Thoracic aorta (tissue), 2 donors: ENCODE data around the gene DGKE. TPM values are rescaled to one million over a fixed set of nuclear protein-coding genes. Genes with fewer than 3 reads are reported as not detected.

ENCODE experiments used
- ATAC-seq: fragments of 150-250 bp; one replicate; pipeline ENCODE4 v1.8.0; 2017; ENCODE audit warnings: low read depth; ENCODE audit not compliant: insufficient number of reproducible peaks, low FRiP score
- DNase-seq: peaks from one replicate; pipeline ENCODE4 v3.0.0-alpha.2; 2020; ENCODE audit warnings: low spot score
- H3K27ac ChIP-seq, 2 donors: fragments of 200-600 bp; sonication (generic); 1 replicate in 1 of 2; 2 replicates in 1 of 2; pipeline ENCODE4 v1.5.1; 2016; ENCODE audit warnings: mild to moderate bottlenecking in 2 of 2, moderate library complexity in 2 of 2
- H3K27me3 ChIP-seq: fragments of 200-600 bp; sonication (generic); replicated peaks from 2 replicates; pipeline ENCODE4 v1.6.0; 2016; ENCODE audit warnings: mild to moderate bottlenecking; ENCODE audit not compliant: insufficient read depth
- H3K36me3 ChIP-seq: fragments of 200-600 bp; sonication (generic); one replicate; pipeline ENCODE4 v1.5.1; 2016
- H3K4me1 ChIP-seq, 2 donors: fragments of 200-600 bp; sonication (generic); 1 replicate in 1 of 2; 2 replicates in 1 of 2; pipeline versions ENCODE4 v1.5.1 to v1.6.0; 2016; ENCODE audit warnings: low read depth in 2 of 2, mild to moderate bottlenecking in 1 of 2; ENCODE audit not compliant: control insufficient read depth in 1 of 2
- H3K4me3 ChIP-seq: fragments of 200-600 bp; sonication (generic); 2 replicates; pipeline ENCODE4 v1.5.1; 2016; ENCODE audit warnings: mild to moderate bottlenecking
- H3K9me3 ChIP-seq: fragments of 200-600 bp; sonication (generic); 2 replicates; pipeline ENCODE4 v1.5.1; 2016
- CTCF ChIP-seq: fragments of 200-600 bp; sonication (generic); IDR thresholded peaks from one replicate; pipeline ENCODE4 v1.5.1; 2019; ENCODE audit warnings: antibody characterized with exemption
- total RNA-seq, 2 donors: library from RNA; depleted of rRNA; stranded (reverse); fragments of >200 nt; gene quantifications; one replicate each; pipeline versions ENCODE4 v1.1.0 to v1.2.3, GENCODE V29; 2016

The DGKE gene
- total RNA-seq, 2 donors from 2014 or later, result 8.7 to 9.9 TPM

GRCh38 chr17:56820207-56820606 is 13.7 kb upstream of the DGKE start:
- Histone ChIP-seq H3K4me3 (no peak overlapping the region), H3K9me3 (no peaks in the 10 kb centered on the region), H3K4me1 (peaks cover 0 to 10% of the 10 kb centered on the region in 2 donors), H3K27me3 (no peaks in the 10 kb centered on the region), H3K27ac (no peak overlapping the region), H3K36me3 (no peaks in the 10 kb centered on the region)
- ATAC-seq, result no peak
- no peak for TF ChIP-seq CTCF
- no peak for DNase-seq

GRCh38 chr17:56821847-56822534 is 12.0 kb upstream of the DGKE start:
- no peak for DNase-seq
- Histone ChIP-seq H3K4me1 (peaks cover 0 to 10% of the 10 kb centered on the region in 2 donors), H3K9me3 (no peaks in the 10 kb centered on the region), H3K4me3 (no peak overlapping the region), H3K27me3 (no peaks in the 10 kb centered on the region), H3K36me3 (no peaks in the 10 kb centered on the region), H3K27ac (no peak overlapping the region)
- TF ChIP-seq CTCF, result no peak
- no peak for ATAC-seq

GRCh38 chr17:56822725-56823124 is 11.2 kb upstream of the DGKE start:
- Histone ChIP-seq H3K4me1 (peaks cover 0 to 10% of the 10 kb centered on the region in 2 donors), H3K9me3 (no peaks in the 10 kb centered on the region), H3K36me3 (no peaks in the 10 kb centered on the region), H3K27me3 (no peaks in the 10 kb centered on the region), H3K4me3 (no peak overlapping the region), H3K27ac (no peak overlapping the region)
- no peak for TF ChIP-seq CTCF
- ATAC-seq (no peak), DNase-seq (no peak)

GRCh38 chr17:56823848-56824247 is 10.1 kb upstream of the DGKE start:
- Histone ChIP-seq H3K4me1 (peaks cover 0 to 10% of the 10 kb centered on the region in 2 donors), H3K36me3 (no peaks in the 10 kb centered on the region), H3K27me3 (no peaks in the 10 kb centered on the region), H3K9me3 (no peaks in the 10 kb centered on the region), H3K4me3 (no peak overlapping the region), H3K27ac (no peak overlapping the region)
- TF ChIP-seq CTCF, result no peak
- DNase-seq (no peak), ATAC-seq (no peak)

GRCh38 chr17:56824503-56824902 is 9.4 kb upstream of the DGKE start:
- Histone ChIP-seq H3K27me3 (no peaks in the 10 kb centered on the region), H3K4me3 (no peak overlapping the region), H3K36me3 (no peaks in the 10 kb centered on the region), H3K27ac (no peak overlapping the region), H3K9me3 (no peaks in the 10 kb centered on the region), H3K4me1 (peaks cover 0 to 8% of the 10 kb centered on the region in 2 donors)
- TF ChIP-seq CTCF, result no peak
- DNase-seq (no peak), ATAC-seq (no peak)
